Activated B cell treated with CpG ODN at 0.5 μM for 24 hours (primary cell): ENCODE data around the gene TMC3. TPM values are rescaled to one million over a fixed set of nuclear protein-coding genes. Genes with fewer than 3 reads are reported as not detected.

Experiments
- ATAC-seq: fragments of 200-7000 bp; cut with Tn5 transposase; one replicate; pipeline ENCODE4 v1.10.0; 2021; ENCODE audit warnings: low read depth, mild to moderate bottlenecking, moderate library complexity
- CTCF ChIA-PET: fragments of 350-600 bp; sonication (Branson Sonifier 250); formaldehyde crosslinking; loops from one replicate; lab custom pipeline; 2021; ENCODE audit warnings: antibody characterized with exemption; lab: Charles Lee
- POLR2A ChIA-PET: fragments of 350-600 bp; sonication (Branson Sonifier 250); formaldehyde crosslinking; loops from one replicate; lab custom pipeline; 2021; ENCODE audit warnings: antibody characterized with exemption; lab: Charles Lee
- DNase-seq: peaks from one replicate; pipeline ENCODE4 v3.0.0; 2022
- H3K27ac Mint-ChIP-seq: one replicate; pipeline ENCODE4 v1.8.0; 2020; ENCODE audit warnings: mixed read lengths
- H3K27me3 Mint-ChIP-seq: one replicate; pipeline ENCODE4 v1.8.0; 2021; ENCODE audit warnings: mixed read lengths
- H3K36me3 Mint-ChIP-seq: one replicate; pipeline ENCODE4 v1.8.0; 2021; ENCODE audit warnings: low read depth, mixed read lengths
- H3K4me1 Mint-ChIP-seq: one replicate; pipeline ENCODE4 v1.8.0; 2021; ENCODE audit warnings: mixed read lengths
- H3K4me3 Mint-ChIP-seq: one replicate; pipeline ENCODE4 v1.8.0; 2020; ENCODE audit warnings: mild to moderate bottlenecking, mixed read lengths
- H3K9me3 Mint-ChIP-seq: one replicate; pipeline ENCODE4 v1.8.0; 2020; ENCODE audit warnings: mixed read lengths
- CTCF ChIP-seq: fragments of 200-600 bp; IDR thresholded peaks from one replicate; pipeline ENCODE4 v1.8.0; 2022; ENCODE audit warnings: antibody characterized with exemption, mild to moderate bottlenecking
- intact Hi-C: fragments of 100-400 bp; cut with micrococcal nuclease; formaldehyde crosslinking; loops from one replicate; pipeline ENCODE4 v1.15.1; 2024
- total RNA-seq: library from RNA; stranded (reverse); gene quantifications from 2 replicates; pipeline ENCODE4 v1.2.3, GENCODE V29; 2022

Gene TMC3
- total RNA-seq, 1 donor from 2014 or later = not detected

- no peak for TF ChIP-seq CTCF
- peak overlapping the region; percentile 94 for H3K27ac Mint-ChIP-seq
- DNase-seq (no peak), ATAC-seq (no peak)
- CTCF ChIA-PET = interaction anchor here (1.0 kb wide), 1 partner anchor 38 kb away, joined by 3 read pairs; no protein-coding TSS in a partner anchor
- H3K9me3 Mint-ChIP-seq = no peaks in the 10 kb centered on the region
- POLR2A ChIA-PET = interaction anchor here (1.0 to 3.8 kb wide), 6 partner anchors 9 to 33 kb away, joined by 3 to 30 read pairs (median 12); no protein-coding TSS in a partner anchor
- H3K4me3 Mint-ChIP-seq = no peak overlapping the region
- intact Hi-C loops = no loop called here
- H3K36me3 Mint-ChIP-seq = peaks cover 78% of the 10 kb centered on the region
- H3K27me3 Mint-ChIP-seq = no peaks in the 10 kb centered on the region
- peaks cover 95% of the 10 kb centered on the region for H3K4me1 Mint-ChIP-seq
These were observed 60.3 kb downstream of the TMC3 start for GRCh38 chr15:81313686-81314085.

- Mint-ChIP-seq H3K27ac (peak overlapping the region; percentile 94), H3K9me3 (no peaks in the 10 kb centered on the region), H3K4me3 (peak overlapping the region; percentile 50), H3K36me3 (peaks cover 78% of the 10 kb centered on the region), H3K27me3 (no peaks in the 10 kb centered on the region), H3K4me1 (peaks cover 88% of the 10 kb centered on the region)
- no peak for TF ChIP-seq CTCF
- ChIA-PET POLR2A (interaction anchor here (1.0 to 3.8 kb wide), 4 partner anchors 12 to 26 kb away, joined by 3 to 30 read pairs (median 12); no protein-coding TSS in a partner anchor), CTCF (no interaction called here)
- intact Hi-C loops = loop anchor here (1.0 kb wide), 1 partner anchor 11 kb away; the partner anchor contains the start of gene STARD5
- DNase-seq (no peak), ATAC-seq (no peak)
These were observed 61.0 kb downstream of the TMC3 start for GRCh38 chr15:81312790-81313543.

GRCh38 chr15:81311752-81312464 lies 62.1 kb downstream of the TMC3 start:
- DNase-seq (no peak), ATAC-seq (peak; percentile 86)
- H3K4me3 Mint-ChIP-seq = peak overlapping the region; percentile 50
- ChIA-PET CTCF (interaction anchor here (0.8 to 1.8 kb wide), 13 partner anchors 10 to 200 kb away, joined by 3 to 17 read pairs (median 5); no protein-coding TSS in a partner anchor), POLR2A (interaction anchor here (0.9 to 14.0 kb wide), 7 partner anchors 10 to 1228 kb away, joined by 3 to 631 read pairs (median 4); partner anchors contain the start of genes RPS17 and STARD5)
- H3K4me1 Mint-ChIP-seq = peaks cover 85% of the 10 kb centered on the region
- peak overlapping the region; percentile 94 for H3K27ac Mint-ChIP-seq
- peaks cover 84% of the 10 kb centered on the region for H3K36me3 Mint-ChIP-seq
- intact Hi-C loops = loop anchor here (1.0 kb wide), 4 partner anchors 10 to 37 kb away; partner anchors contain the start of gene STARD5
- no peak for TF ChIP-seq CTCF
- H3K9me3 Mint-ChIP-seq = no peaks in the 10 kb centered on the region
- no peaks in the 10 kb centered on the region for H3K27me3 Mint-ChIP-seq

GRCh38 chr15:81310480-81310879 lies 63.5 kb downstream of the TMC3 start:
- H3K36me3 Mint-ChIP-seq = peaks cover 92% of the 10 kb centered on the region
- ChIA-PET CTCF (interaction anchor here (1.3 to 1.8 kb wide), 6 partner anchors 16 to 199 kb away, joined by 4 to 15 read pairs (median 5); no protein-coding TSS in a partner anchor), POLR2A (interaction anchor here (1.8 to 14.0 kb wide), 3 partner anchors 14 to 24 kb away, joined by 14 to 631 read pairs (median 18); partner anchors contain the start of gene STARD5)
- DNase-seq (no peak), ATAC-seq (no peak)
- no peaks in the 10 kb centered on the region for H3K9me3 Mint-ChIP-seq
- no peaks in the 10 kb centered on the region for H3K27me3 Mint-ChIP-seq
- H3K4me1 Mint-ChIP-seq = peaks cover 84% of the 10 kb centered on the region
- no peak overlapping the region for H3K4me3 Mint-ChIP-seq
- intact Hi-C loops = no loop called here
- no peak for TF ChIP-seq CTCF
- peak overlapping the region; percentile 94 for H3K27ac Mint-ChIP-seq
